OCI-M2 (cell line): ENCODE data around the gene COL15A1.

Source experiments
- DNase-seq: peaks from one replicate; lab custom pipeline; 2025; ENCODE audit not compliant: unreplicated experiment; lab: John Stamatoyannopoulos, UW

Gene COL15A1

DNA sequence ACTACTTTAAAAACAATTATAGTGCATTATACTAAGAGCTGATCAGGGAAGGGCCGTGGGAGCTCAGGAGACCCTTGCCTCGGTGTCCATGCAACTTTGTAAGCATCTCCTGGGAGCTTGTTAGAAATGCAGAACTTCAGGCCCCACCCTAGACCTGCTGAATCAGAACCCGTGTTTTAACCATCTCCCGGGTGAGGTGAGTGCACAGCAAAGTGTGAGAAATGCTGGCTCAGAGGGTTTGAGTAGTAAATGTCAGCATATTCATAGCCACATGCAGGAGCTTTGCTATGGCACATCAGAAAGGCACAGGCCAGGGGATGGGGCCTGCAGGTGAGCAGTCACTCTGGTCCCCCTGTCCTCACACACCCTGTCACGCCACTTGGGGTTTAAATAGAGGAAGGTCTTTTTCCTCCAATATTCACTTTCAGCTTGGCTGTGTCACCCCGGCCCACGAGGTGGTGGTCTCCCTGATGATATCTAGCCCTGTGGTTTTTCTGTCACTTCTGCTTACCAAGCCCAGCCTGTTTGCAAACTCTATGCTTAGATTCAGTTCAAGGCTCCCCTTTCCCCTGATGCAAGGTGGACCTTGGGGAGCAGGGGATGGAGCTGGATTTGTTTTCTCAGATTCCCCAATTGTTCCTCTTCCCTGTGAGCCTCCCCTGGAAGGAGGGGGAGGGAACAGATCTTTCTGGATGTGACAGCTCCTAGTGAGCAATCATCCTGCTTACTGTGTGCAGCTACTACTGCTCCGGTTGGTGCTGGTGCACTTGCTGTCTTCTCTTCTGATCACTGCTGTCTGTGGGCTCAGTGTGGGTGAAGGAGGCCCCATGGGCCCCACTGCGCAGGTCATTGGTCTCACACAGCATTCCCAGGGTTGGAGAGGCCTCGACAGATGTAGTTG, 109.4 kb downstream of the COL15A1 start:
- DNase-seq: no peak

DNA sequence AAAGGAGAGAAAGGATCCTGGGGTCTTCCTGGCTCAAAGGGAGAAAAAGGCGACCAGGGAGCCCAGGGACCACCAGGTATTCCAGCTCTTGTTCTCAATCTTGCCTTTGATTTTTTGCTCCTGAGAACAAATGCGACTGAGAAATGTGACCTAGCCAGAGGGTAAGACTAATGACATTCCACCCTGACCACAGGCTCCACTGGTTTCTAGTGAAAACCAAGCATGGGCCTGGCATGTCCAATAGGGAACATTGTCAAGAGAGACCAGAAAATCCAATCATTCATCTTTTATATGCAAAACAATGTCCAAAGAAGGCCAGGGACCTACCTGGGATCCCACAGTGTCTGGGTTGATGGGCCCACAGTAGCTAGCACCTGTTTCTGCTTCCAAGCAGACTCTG, 110.9 kb downstream of the COL15A1 start:
- no peak for DNase-seq

DNA sequence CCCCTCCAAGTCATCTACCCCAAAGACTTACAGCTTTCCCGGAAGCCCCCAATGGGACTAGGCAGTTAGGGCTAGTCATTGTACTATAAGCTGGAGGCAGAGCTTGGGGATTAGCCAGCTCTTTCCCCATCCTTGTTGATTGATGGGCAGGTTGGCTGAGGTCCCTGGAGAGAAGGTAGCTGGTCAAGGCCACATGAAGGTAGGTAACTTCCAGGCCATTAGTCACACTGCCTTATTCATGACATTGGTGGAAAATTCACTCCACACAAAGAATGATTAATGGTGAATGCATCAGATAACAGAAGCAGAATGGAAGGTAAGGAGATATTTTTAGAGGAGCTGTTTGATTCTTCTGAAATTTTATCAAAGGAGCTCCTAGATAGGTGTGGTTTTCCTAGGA, 111.7 kb downstream of the COL15A1 start:
- no peak for DNase-seq

DNA sequence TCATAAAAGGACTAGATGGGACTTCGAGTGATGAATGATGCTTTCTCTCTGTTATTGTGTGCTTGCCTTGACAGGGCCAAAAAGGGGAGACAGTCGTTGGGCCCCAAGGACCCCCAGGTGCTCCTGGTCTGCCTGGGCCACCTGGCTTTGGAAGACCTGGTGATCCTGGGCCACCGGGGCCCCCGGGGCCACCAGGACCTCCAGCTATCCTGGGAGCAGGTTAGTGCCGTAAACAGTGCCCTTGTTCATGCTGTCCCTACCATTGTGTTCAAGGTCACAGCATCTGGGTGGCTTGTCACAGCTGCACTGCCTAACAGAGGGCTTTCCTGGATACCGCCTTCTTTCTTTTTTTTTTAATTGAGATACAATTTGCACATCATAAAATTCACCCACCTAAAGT, 112.5 kb downstream of the COL15A1 start:
- no peak for DNase-seq

DNA sequence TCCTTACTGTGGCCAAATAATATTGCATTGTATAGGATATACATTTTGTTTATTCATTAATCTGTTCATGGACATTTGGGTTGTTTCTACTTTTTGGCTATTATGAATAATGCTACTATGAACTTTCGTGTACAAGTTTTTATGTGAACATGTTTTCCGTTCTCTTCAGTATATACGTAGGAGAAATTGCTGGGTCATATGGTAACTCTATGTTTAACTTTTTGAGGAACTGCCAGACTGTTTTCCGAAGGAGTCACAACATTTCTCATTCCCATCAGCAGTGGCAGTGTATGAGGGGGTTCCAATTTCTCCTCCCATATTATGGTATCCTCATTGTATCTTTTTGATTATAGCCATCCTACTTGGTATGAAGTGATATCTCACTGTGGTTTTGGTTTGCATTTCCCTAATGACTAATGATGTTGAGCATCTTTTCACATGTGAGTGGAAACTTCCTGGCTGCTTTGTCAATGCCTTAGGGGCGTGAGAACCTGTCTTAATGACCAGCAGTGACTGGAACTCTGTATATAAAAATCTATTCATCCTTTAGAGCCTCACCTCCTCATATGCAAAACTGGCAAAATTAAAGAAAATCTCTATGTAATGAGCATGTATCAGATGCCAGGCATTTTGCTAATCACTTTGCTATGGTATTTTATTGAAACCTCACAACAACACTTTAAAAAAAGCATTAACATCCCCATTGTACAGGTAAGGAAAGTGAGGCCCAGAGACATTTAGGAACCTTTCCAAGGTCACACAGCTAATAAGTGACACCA, 113.4 kb downstream of the COL15A1 start:
- DNase-seq: no peak

DNA sequence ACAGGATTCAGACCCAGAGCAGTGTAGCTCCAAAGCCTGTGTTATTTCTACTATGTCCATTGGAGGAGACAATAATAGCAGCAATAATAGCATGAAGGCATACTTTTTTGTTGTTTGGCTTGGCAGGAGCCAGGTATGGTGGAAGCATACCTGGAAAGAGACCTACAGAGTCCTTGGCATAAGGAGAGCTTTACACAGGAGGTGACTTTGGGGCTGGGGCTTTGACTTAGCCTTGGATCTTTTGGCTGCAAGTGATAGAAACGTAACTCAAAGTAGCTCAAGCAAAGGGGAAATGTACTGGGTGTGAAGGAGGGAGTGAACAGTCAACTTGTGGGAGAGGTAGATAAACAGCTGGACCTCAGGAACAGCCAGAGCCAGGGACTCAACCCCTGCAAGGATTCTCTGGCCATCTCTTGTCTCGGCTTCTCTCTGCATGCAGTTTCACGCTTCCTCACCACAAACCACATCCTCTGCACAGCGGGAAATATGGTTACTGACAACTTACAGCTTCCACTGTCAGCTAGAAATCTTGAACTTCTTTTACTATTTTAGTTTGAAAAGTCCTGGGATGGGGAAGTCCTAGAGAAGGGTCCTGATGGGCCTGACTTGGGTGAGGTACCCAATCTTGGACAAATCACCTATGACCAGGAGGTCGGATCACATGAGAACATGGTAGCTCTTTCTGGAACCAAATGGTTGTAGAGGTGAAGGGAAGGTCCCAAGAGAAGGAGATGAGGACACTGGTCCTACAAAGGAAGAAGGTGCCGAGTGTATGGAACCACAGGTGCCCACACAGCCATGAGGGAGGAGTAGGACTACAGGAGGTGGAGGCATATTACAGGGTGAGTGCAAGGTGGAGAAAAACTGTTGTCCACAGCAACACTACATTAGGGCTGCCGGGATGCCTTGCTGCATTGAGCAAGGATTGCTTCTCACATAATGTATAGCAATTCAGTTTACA, 114.2 kb downstream of the COL15A1 start:
- DNase-seq: peak; percentile 61

DNA sequence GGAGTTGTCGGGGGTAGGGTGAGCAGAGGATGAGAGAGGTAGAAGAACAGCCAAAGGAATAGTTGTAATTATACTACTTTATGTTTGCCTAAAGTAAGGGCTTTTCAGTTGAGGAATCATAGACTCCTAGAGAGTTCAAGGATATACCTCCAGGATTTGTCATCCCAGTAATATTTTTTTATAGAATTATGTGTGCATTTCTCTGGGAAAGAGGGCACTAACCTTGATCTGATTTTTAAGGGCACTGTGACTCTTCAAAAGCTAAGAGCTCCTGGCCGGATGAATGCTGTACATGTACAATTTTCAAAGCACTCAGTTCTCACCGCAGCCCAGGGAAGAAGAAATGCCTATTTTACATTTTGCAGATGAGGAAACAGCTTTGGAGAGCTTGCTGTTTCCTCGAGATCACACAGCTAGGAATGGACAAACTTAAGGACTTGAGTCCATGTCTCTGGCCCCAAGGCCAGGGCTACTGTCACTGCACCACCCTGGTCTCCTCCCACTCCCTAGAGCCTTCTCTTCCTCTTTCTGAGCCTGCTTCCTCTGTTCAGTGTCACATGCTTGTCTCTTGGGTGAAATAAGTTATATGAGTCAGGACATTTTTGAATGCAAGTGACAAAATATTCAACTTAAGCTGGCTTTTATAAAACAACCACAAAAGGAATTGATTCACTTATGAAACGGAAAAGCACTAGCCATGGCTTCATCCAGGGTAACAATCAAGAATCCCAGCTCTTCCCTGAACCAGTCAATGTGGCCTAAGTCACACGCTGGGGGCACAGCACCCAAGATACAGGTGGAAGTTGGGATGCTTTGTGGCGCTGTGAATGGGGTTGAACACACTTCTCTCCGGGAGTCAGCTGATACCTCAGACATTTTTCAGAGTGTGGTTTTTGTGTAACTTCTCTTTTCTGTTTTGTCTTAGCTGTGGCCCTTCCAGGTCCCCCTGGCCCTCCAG, 115.5 kb downstream of the COL15A1 start:
- peak; percentile 8 for DNase-seq

DNA sequence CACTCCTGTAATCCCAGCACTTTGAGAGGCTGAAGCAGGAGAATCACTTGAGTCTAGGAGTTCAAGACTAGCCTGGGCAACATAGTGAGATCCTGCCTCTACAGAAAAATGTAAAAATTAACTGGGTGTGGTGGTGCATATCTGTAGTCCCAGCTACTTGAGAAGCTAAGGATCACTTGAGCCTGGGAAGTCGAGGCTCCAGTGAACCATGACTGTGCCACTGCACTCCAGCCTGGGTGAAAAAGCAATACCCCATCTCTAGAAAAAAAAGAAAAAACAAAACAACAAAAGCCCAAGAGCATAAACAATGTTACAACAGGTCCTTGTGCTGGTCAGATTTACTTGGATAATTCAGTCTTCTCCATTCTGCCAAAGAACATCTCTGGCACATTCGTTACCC, 116.9 kb downstream of the COL15A1 start:
- no peak for DNase-seq

DNA sequence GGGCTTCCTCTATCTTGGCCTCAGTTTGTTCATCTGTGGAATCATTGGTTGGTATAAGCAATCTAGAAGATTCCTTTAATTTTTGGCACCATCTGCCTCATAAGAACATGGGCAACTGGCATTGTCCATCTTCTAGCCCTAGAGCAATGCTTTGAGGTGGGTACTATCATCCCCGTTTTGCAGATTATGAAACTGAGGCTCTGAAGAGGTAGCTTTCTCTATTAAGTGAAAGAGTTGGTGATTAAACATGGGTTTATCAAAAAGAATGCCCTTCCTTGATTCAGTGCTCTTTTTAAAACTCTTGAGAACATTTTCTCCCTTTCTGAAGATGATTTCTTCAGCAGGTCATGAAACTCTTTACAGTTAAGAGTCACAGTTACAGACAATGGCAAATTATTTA, 118.8 kb downstream of the COL15A1 start:
- DNase-seq: no peak

DNA sequence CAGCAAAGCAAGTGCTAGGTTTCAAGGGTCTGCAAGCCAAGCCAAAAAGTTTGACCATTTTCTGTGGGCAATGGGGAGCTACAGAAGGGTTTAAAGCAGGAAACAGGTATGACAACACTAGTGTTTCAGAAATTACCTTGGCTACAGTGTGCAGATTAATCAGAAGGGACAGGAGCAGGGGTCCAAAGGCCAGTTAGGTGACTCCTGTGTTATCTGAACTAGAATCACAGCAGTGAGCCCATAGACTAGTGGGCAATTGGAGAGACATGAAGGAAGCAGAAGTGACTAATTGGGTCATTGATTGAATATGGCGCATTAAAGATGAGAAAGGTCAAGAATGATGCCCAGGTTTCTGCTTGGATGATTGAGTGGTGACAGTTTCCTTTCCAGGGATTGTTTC, 119.8 kb downstream of the COL15A1 start:
- no peak for DNase-seq

DNA sequence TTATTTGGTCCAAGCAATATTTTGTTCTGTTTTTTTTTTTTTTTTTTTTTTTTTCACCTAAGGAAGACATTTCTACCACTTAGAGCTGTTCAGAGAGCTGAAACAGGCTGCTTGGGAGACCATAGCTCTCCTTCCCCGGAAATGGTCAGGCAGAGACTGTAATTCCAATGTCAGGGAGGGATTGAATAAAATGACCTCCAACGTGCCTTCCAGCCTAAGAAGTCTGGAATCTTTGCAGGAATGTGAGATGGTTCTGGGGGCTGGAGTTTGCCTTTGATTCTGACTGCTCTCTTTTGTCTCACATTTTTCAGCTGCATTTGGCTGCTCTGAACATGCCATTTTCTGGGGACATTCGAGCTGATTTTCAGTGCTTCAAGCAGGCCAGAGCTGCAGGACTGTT, 122.9 kb downstream of the COL15A1 start:
- DNase-seq: no peak

DNA sequence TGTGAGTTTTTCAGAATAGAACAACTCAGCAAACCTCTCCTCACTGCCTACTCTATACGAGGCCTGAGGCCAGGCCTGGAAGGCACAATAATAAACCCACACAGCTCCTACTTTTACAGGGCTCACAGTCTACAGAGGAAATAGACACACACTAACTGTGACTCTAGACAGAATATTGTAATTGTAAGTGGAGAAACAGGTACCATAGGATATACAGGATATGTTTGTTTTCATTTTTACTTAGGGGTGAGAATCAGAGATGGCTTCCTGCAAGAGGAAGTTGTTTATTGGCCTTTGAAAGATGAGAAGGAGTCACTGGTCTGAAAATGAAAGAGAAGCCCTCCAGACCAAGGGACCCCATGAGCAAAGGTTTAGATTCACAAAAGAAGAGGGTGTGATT, 125.4 kb downstream of the COL15A1 start:
- no peak for DNase-seq

DNA sequence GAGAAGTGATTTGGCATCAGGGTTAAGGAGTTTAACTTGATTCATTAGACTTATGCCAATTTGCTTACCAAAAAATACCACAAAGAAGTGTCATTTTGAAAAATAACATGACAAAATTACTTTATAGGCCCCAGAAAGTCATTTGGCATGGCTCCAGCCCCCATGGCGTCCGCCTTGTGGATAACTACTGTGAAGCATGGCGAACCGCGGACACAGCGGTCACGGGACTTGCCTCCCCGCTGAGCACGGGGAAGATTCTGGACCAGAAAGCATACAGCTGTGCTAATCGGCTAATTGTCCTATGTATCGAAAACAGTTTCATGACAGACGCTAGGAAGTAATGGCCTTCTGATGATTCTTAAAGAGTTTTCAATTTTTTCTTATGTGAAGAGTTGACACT, 125.8 kb downstream of the COL15A1 start:
- DNase-seq: no peak

DNA sequence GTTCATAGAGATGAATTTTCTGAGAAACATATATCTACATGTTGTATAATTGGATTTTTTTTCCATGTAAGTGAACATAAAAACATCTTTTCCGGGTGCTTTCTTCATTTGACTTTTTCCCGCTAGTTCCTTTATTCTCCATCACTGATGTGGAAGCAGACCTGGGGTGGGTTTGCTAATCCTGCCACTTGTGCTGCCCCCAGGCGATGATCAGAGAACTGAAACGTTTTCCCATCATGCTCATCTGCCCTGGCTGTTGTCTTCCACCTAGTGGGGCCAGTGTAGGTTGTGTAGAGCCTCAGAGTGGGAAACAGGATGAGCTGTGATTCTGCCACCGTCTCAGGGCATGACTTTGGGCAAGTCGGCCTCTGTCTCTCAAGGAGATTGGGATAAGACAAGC, 127.0 kb downstream of the COL15A1 start:
- no peak for DNase-seq

DNA sequence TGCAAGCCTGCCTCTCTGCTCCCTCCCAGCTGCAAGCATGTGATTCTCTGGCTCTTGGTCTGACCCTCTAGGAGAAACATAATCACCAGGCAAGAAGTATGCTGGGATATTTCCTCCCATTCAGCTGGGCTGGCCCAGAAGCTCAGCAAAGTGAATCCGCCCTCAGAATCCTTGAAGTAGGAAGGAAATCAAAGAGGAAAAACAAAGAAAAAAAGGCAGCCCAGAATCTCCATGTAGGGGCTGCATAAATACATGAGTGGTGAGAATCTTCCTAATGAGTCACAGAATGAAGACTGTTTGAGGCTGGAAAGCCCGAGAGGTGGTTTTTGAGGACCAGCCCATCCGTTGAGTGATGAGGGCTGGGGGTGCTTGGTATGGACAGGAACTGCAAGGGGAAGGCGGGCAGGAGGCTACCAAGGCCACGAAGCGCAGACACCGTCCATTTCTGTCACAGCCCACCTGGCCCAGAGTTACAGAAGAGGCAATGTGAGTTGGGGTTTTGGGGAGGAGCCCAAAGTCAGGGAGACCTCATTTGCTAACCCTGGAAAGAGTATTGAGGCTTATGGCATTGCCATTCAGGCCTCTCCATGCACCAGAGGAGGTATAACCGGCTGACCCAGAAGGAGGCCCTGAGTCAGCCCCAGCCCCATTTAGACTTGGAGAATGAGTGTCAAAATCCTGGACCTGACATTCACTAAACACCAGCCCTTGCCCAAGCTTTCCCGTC, 127.8 kb downstream of the COL15A1 start:
- DNase-seq: no peak

DNA sequence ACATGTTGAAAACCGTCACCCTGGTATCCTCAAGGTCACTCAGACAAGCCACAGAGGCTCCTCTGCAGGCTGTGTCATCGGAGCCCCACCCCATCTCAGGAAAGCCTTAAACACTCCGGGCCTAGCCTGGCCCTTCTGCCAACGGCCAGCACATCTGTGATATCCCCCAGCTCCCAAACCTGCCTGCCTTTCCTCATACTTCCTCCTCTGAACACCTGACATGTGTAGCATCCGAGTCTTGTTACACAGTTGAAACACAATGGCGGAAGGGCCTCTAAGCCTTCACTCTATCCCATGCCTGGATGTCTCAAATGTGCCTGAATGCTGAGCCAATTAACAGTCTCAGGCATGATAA, 128.3 kb downstream of the COL15A1 start:
- DNase-seq: no peak

DNA sequence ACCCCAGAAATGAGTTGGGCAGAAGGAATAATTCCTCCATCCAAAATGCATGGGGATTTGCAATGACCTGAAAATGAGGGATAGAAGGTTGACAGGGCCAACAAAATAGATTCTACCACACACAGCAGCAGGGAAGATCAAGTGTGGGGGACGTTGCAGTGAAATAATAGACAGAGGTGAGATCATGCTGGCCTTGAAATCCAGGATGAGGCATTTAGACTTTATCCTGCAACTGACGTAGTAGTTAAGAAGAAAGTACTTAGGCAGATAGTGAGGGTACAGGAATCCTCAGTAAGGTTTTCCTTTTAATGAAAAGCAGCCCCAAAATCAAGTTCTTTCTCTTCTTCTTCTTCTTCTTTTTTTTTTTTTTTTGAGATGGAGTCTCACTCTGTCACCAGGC, 129.6 kb downstream of the COL15A1 start:
- no peak for DNase-seq

DNA sequence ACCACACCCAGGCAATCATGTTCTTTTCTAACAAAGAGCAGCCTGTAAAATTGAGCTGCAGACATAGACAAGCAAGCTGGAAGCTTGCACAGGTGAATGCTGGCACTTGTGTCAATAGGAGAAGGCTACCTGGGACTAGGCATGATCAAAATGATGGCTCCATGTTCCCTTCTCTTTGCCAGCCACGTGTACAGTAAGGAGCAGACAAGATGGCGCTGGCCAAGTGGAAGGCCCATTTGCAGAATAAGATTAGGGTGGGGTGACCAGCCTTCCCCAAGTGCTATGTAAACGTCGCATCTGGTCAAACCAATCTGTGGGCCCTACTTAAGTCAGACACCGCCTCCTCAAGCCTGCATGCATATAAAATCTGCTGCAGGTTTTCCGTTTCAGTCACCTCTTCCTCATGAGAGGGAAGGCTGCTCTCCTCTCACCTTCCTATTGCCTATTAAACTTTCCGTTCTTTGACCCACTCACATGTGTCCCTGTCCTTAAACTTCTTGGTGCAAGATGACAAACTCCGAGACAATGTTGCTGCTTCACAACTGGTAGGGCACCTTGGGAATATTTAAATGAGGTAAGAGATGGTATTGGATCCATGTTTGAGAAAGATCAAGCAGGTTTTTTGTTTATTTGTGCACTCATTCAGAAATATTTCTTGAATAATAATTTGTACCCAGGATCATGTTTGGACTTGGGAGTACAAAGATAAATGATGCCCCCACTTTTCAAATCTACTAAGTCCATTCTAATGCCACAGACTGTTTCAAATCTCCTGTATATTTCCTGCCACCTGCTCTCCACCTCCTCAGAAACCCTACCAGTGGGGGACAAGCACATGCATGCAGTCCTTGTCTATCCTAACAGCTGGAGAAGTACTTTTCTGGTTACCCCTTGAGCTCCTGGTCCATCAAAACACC, 130.5 kb downstream of the COL15A1 start:
- no peak for DNase-seq

DNA sequence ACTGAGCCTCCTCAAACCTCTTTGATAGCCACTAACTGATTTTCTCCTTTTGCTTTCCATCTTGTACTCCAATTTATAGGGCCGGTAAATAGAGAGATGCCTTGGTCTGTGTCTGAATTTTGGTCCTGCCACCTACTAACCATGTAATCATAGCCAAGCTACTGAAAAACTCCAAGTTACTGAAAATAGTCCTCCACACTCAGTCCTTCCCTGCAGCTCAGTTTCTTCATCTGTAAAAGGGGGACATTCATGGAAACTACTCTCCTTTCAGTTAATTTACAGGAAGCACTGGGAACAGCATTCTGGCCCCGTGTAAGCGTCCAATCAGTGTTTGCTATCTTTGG, 131.2 kb downstream of the COL15A1 start:
- DNase-seq: no peak
